IMR-90 (cell line): ENCODE measurements around the gene BET1. TPM values are rescaled to one million over a fixed set of nuclear protein-coding genes. Genes with fewer than 3 reads are reported as not detected.

Source experiments
- ATAC-seq: fragments of 200-7000 bp; cut with Tn5 transposase; 2 replicates; pipeline ENCODE4 v1.9.1; 2020; ENCODE audit warnings: low read depth, mild to moderate bottlenecking, moderate library complexity
- BruUV-seq: library from RNA; stranded (reverse); fragments of 400-500 nt; replicated peaks from 2 replicates; lab custom pipeline; 2021; lab: Mats Ljungman, UMichigan
- CTCF ChIA-PET: fragments of 300-600 bp; formaldehyde crosslinking; extraction: SDS; loops from one replicate; lab custom pipeline; 2021; ENCODE audit warnings: antibody characterized with exemption; lab: Yijun Ruan, JAX
- POLR2A ChIA-PET: fragments of 300-600 bp; sonication (Branson Sonifier 250); formaldehyde crosslinking; loops from one replicate; lab custom pipeline; 2022; ENCODE audit warnings: antibody characterized with exemption; ENCODE audit not compliant: unreplicated experiment; lab: Charles Lee
- DNase-seq: peaks from one replicate; pipeline ENCODE4 v3.0.0; 2013
- H2AFZ ChIP-seq: replicated peaks from 2 replicates; pipeline ENCODE3; 2013; ENCODE audit warnings: low read length, mild to moderate bottlenecking; ENCODE audit not compliant: poor library complexity
- H2AK5ac ChIP-seq: 2 replicates; pipeline ENCODE4 v1.6.1; 2013; ENCODE audit warnings: low read depth, low read length, inconsistent platforms
- H2AK9ac ChIP-seq: replicated peaks from 2 replicates; pipeline ENCODE3; 2013; ENCODE audit warnings: mild to moderate bottlenecking, low read depth, low read length, moderate library complexity; ENCODE audit not compliant: poor library complexity
- H2BK120ac ChIP-seq: 2 replicates; pipeline ENCODE4 v1.6.1; 2013; ENCODE audit warnings: low read depth, low read length, inconsistent platforms
- H2BK15ac ChIP-seq: 3 replicates; pipeline ENCODE4 v1.6.1; 2013; ENCODE audit warnings: low read depth, low read length, inconsistent platforms
- H2BK20ac ChIP-seq: 2 replicates; pipeline ENCODE4 v1.6.1; 2013; ENCODE audit warnings: low read depth, mild to moderate bottlenecking, inconsistent platforms, low read length, moderate library complexity
- H2BK5ac ChIP-seq: 2 replicates; pipeline ENCODE4 v1.6.1; 2013; ENCODE audit warnings: mild to moderate bottlenecking, low read depth, low read length, inconsistent platforms; ENCODE audit not compliant: poor library complexity, severe bottlenecking
- H3K14ac ChIP-seq: replicated peaks from 2 replicates; pipeline ENCODE4 v1.6.1; 2013; ENCODE audit warnings: low read depth, low read length, inconsistent platforms
- H3K18ac ChIP-seq: 2 replicates; pipeline ENCODE4 v1.6.1; 2013; ENCODE audit warnings: low read depth, low read length, control low read depth
- H3K23ac ChIP-seq: 2 replicates; pipeline ENCODE4 v1.6.1; 2013; ENCODE audit warnings: low read depth, low read length, inconsistent platforms
- H3K27ac ChIP-seq: 2 replicates; pipeline ENCODE4 v1.5.1; 2013; ENCODE audit warnings: mild to moderate bottlenecking, control low read depth, low read length; ENCODE audit not compliant: insufficient read depth
- H3K27me3 ChIP-seq: 2 replicates; pipeline ENCODE4 v1.6.1; 2013; ENCODE audit warnings: low read length; ENCODE audit not compliant: control insufficient read depth, insufficient read depth
- H3K36me3 ChIP-seq: 2 replicates; pipeline ENCODE4 v1.6.1; 2013; ENCODE audit warnings: low read length, mixed read lengths; ENCODE audit not compliant: control insufficient read depth, insufficient read depth
- H3K4ac ChIP-seq: 2 replicates; pipeline ENCODE4 v1.6.1; 2013; ENCODE audit warnings: low read depth, low read length, inconsistent platforms
- H3K4me1 ChIP-seq: 2 replicates; pipeline ENCODE4 v1.6.1; 2013; ENCODE audit warnings: low read length, mixed read lengths; ENCODE audit not compliant: control insufficient read depth, insufficient read depth
- H3K4me2 ChIP-seq: 2 replicates; pipeline ENCODE4 v1.6.1; 2013; ENCODE audit warnings: low read depth, mild to moderate bottlenecking, control low read depth, low read length, moderate library complexity
- H3K4me3 ChIP-seq: 2 replicates; pipeline ENCODE4 v1.5.1; 2013; ENCODE audit warnings: low read depth, mild to moderate bottlenecking, control low read depth, low read length, moderate library complexity; ENCODE audit not compliant: insufficient read depth
- H3K56ac ChIP-seq: 2 replicates; pipeline ENCODE4 v1.6.1; 2013; ENCODE audit warnings: low read length, inconsistent platforms; ENCODE audit not compliant: insufficient read depth; ENCODE audit errors: extremely low read depth
- H3K79me1 ChIP-seq, 2 experiments: 2 replicates each; pipeline ENCODE4 v1.6.1; 2013; ENCODE audit warnings: low read length in 2 of 2, inconsistent platforms in 1 of 2, low read depth in 1 of 2
- H3K9ac ChIP-seq: 2 replicates; pipeline ENCODE4 v1.6.1; 2013; ENCODE audit warnings: low read depth, low read length, control low read depth
- H3K9me1 ChIP-seq: 2 replicates; pipeline ENCODE4 v1.6.1; 2013; ENCODE audit warnings: low read length, inconsistent platforms; ENCODE audit not compliant: insufficient read depth
- H3K9me3 ChIP-seq: 2 replicates; pipeline ENCODE4 v1.6.1; 2013; ENCODE audit warnings: low read length; ENCODE audit not compliant: control insufficient read depth, insufficient read depth
- H4K20me1 ChIP-seq: 2 replicates; pipeline ENCODE4 v1.6.1; 2013; ENCODE audit warnings: low read length, inconsistent platforms; ENCODE audit not compliant: insufficient read depth
- H4K5ac ChIP-seq: 2 replicates; pipeline ENCODE4 v1.6.1; 2013; ENCODE audit warnings: mild to moderate bottlenecking, low read depth, low read length, control low read depth
- H4K8ac ChIP-seq, 2 experiments: 2 replicates each; pipeline ENCODE4 v1.6.1; 2013; ENCODE audit warnings: low read depth in 2 of 2, low read length in 2 of 2, control low read depth in 1 of 2, inconsistent platforms in 1 of 2
- H4K91ac ChIP-seq: 2 replicates; pipeline ENCODE4 v1.6.1; 2013; ENCODE audit warnings: low read depth, low read length, inconsistent platforms; ENCODE audit not compliant: insufficient read depth
- BHLHE40 ChIP-seq: fragments of 150-350 bp; IDR thresholded peaks from 2 replicates; pipeline ENCODE4 v1.6.1; 2016; ENCODE audit warnings: mild to moderate bottlenecking, low read depth, low read length
- CEBPB ChIP-seq: IDR thresholded peaks from 2 replicates; pipeline ENCODE4 v1.6.1; 2012; ENCODE audit warnings: low read depth, low read length, improper control_type of control experiment
- CHD1 ChIP-seq: IDR thresholded peaks from 2 replicates; pipeline ENCODE4 v1.6.1; 2012; ENCODE audit warnings: low read depth, low read length, improper control_type of control experiment
- FOS ChIP-seq: fragments of 150-350 bp; IDR thresholded peaks from 2 replicates; pipeline ENCODE4 v1.6.1; 2016; ENCODE audit warnings: low read depth, low read length
- MAFK ChIP-seq: IDR thresholded peaks from 2 replicates; pipeline ENCODE4 v1.6.1; 2012; ENCODE audit warnings: low read depth, low read length, improper control_type of control experiment
- MAZ ChIP-seq: IDR thresholded peaks from 2 replicates; pipeline ENCODE4 v1.6.1; 2012; ENCODE audit warnings: low read depth, mild to moderate bottlenecking, low read length, improper control_type of control experiment, moderate library complexity, borderline replicate concordance
- MXI1 ChIP-seq: IDR thresholded peaks from 2 replicates; pipeline ENCODE4 v1.6.1; 2012; ENCODE audit warnings: low read depth, mild to moderate bottlenecking, low read length, moderate library complexity, borderline replicate concordance
- NFE2L2 ChIP-seq: fragments of 150-350 bp; IDR thresholded peaks from 2 replicates; pipeline ENCODE4 v1.6.1; 2016; ENCODE audit warnings: low read depth, mild to moderate bottlenecking, low read length
- POLR2A ChIP-seq: IDR thresholded peaks from 2 replicates; pipeline ENCODE4 v1.6.1; 2012; ENCODE audit warnings: mild to moderate bottlenecking, low read depth, low read length
- RAD21 ChIP-seq: IDR thresholded peaks from 2 replicates; pipeline ENCODE4 v1.6.1; 2012; ENCODE audit warnings: low read length, improper control_type of control experiment
- RCOR1 ChIP-seq: IDR thresholded peaks from 2 replicates; pipeline ENCODE4 v1.6.1; 2012; ENCODE audit warnings: mild to moderate bottlenecking, low read length, improper control_type of control experiment; ENCODE audit not compliant: insufficient replicate concordance
- RFX5 ChIP-seq: IDR thresholded peaks from 2 replicates; pipeline ENCODE4 v1.8.0; 2012; ENCODE audit warnings: low read depth, mild to moderate bottlenecking, low read length, moderate library complexity
- SMC3 ChIP-seq: fragments of 150-350 bp; IDR thresholded peaks from 2 replicates; pipeline ENCODE4 v1.6.1; 2016; ENCODE audit warnings: low read depth, mild to moderate bottlenecking, antibody characterized with exemption, low read length, moderate library complexity
- WGBS, 2 experiments: methylation state at CpG; one replicate each; pipeline versions ENCODE4 v1.1.5 to v1.1.7; 2013; ENCODE audit warnings: missing lambda C conversion rate in 2 of 2; ENCODE audit not compliant: insufficient read length in 1 of 2; ENCODE audit errors: extremely low coverage in 2 of 2; 5-methylcytosine and 5-hydroxymethylcytosine counted together
- dilution Hi-C: fragments of 300-500 bp; cut with HindIII; formaldehyde crosslinking; loops from one replicate; pipeline ENCODE4 v1.14.3; 2018; ENCODE audit warnings: low sequenced_read_pairs; ENCODE audit not compliant: unreplicated experiment
- in situ Hi-C: fragments of 300-500 bp; cut with MboI; formaldehyde crosslinking; loops from 3 replicates; pipeline ENCODE4 v1.14.3; 2019; ENCODE audit warnings: low sequenced_read_pairs, inconsistent platforms, mixed read lengths
- intact Hi-C: fragments of 100-400 bp; cut with micrococcal nuclease; formaldehyde crosslinking; loops from 2 replicates; pipeline ENCODE4 v1.10.0; 2022
- polyA plus RNA-seq, 3 experiments: library from polyadenylated mRNA; depleted of rRNA; stranded (reverse); fragments of >200 nt; gene quantifications; 2 replicates each; pipeline ENCODE4 v1.2.3, GENCODE V29; 2012; ENCODE audit warnings: low replicate concordance in 1 of 3
- total RNA-seq: library from RNA; depleted of rRNA; stranded (reverse); fragments of >200 nt; gene quantifications from 2 replicates; pipeline ENCODE4 v1.2.3, GENCODE V29; 2012
- TF ChIP-seq, protein P1 (sequence below): conservative IDR thresholded peaks from 2 replicates; pipeline ENCODE4 v1.5.1; 2012; ENCODE audit warnings: mild to moderate bottlenecking, low read depth, low read length, improper control_type of control experiment
- TF ChIP-seq, protein P2 (sequence below): fragments of 150-350 bp; IDR thresholded peaks from 2 replicates; pipeline ENCODE4 v1.6.1; 2016; ENCODE audit warnings: low read depth, mild to moderate bottlenecking, low read length, moderate library complexity, borderline replicate concordance
- TF ChIP-seq, protein P3 (sequence below): fragments of 150-350 bp; IDR thresholded peaks from 2 replicates; pipeline ENCODE4 v1.6.1; 2017; ENCODE audit warnings: mild to moderate bottlenecking, antibody characterized with exemption, low read length, low read depth

The BET1 gene
- total and polyA plus RNA-seq, 2 of the 4 experiments (the other 2 are of a cell fraction): 9.9 to 33.2 TPM

DNA sequence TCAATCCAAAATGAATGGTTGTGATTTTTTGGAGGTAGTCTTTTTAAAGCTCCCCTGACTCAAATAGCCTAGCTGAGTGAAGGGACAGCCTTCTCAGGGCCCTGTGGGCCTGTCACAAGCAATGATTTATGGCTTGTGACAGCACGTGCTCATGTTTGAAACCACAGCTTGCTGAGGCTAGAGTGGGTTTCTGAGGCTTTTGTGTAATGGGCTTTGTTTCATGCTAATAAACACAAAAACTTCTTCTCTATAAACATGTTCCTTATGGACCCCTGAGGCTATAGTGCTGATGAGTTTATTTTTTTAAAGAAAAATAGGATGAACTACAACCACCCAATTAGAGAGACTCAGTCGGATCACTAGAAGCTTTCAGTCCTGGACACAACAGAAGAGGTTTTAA lies 36.1 kb upstream of the BET1 start:
- H3K36me3 ChIP-seq: no peaks in the 10 kb centered on the region
- no peak overlapping the region for H4K91ac ChIP-seq
- no peak overlapping the region for H3K56ac ChIP-seq
- no peak overlapping the region for H2AK9ac ChIP-seq
- H2AFZ ChIP-seq: no peak overlapping the region
- H4K20me1 ChIP-seq: no peaks in the 10 kb centered on the region
- H3K4ac ChIP-seq: no peak overlapping the region
- in situ Hi-C loops: no loop called here
- H2BK120ac ChIP-seq: no peak overlapping the region
- no peak overlapping the region for H3K27ac ChIP-seq
- no peak for DNase-seq
- no peak overlapping the region for H2BK5ac ChIP-seq
- intact Hi-C loops: no loop called here
- no peaks in the 10 kb centered on the region for H3K79me1 ChIP-seq
- peaks cover 9% of the 10 kb centered on the region; the same call in 1 of the 2 replicates for H3K27me3 ChIP-seq
- ChIA-PET POLR2A (no interaction called here), CTCF (no interaction called here)
- H3K18ac ChIP-seq: no peak overlapping the region
- no peak overlapping the region for H4K8ac ChIP-seq
- H4K5ac ChIP-seq: no peak overlapping the region
- H3K14ac ChIP-seq: no peak overlapping the region
- TF ChIP-seq RCOR1 (no peak), RFX5 (no peak), POLR2A (no peak), MAFK (no peak), MXI1 (no peak), CHD1 (no peak), RAD21 (no peak), FOS (no peak), NFE2L2 (no peak), BHLHE40 (no peak), MAZ (no peak), CEBPB (no peak), SMC3 (no peak)
- TF ChIP-seq, protein P1, sequence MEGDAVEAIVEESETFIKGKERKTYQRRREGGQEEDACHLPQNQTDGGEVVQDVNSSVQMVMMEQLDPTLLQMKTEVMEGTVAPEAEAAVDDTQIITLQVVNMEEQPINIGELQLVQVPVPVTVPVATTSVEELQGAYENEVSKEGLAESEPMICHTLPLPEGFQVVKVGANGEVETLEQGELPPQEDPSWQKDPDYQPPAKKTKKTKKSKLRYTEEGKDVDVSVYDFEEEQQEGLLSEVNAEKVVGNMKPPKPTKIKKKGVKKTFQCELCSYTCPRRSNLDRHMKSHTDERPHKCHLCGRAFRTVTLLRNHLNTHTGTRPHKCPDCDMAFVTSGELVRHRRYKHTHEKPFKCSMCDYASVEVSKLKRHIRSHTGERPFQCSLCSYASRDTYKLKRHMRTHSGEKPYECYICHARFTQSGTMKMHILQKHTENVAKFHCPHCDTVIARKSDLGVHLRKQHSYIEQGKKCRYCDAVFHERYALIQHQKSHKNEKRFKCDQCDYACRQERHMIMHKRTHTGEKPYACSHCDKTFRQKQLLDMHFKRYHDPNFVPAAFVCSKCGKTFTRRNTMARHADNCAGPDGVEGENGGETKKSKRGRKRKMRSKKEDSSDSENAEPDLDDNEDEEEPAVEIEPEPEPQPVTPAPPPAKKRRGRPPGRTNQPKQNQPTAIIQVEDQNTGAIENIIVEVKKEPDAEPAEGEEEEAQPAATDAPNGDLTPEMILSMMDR: no peak
- TF ChIP-seq, protein P2, sequence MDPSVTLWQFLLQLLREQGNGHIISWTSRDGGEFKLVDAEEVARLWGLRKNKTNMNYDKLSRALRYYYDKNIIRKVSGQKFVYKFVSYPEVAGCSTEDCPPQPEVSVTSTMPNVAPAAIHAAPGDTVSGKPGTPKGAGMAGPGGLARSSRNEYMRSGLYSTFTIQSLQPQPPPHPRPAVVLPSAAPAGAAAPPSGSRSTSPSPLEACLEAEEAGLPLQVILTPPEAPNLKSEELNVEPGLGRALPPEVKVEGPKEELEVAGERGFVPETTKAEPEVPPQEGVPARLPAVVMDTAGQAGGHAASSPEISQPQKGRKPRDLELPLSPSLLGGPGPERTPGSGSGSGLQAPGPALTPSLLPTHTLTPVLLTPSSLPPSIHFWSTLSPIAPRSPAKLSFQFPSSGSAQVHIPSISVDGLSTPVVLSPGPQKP: no peak
- TF ChIP-seq, protein P3, sequence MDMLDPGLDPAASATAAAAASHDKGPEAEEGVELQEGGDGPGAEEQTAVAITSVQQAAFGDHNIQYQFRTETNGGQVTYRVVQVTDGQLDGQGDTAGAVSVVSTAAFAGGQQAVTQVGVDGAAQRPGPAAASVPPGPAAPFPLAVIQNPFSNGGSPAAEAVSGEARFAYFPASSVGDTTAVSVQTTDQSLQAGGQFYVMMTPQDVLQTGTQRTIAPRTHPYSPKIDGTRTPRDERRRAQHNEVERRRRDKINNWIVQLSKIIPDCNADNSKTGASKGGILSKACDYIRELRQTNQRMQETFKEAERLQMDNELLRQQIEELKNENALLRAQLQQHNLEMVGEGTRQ: no peak
- no peak overlapping the region for H2BK20ac ChIP-seq
- no peaks in the 10 kb centered on the region for H3K9me1 ChIP-seq
- H2AK5ac ChIP-seq: no peak overlapping the region
- no peak overlapping the region for H3K4me3 ChIP-seq
- BruUV-seq: no TSS peak
- no peaks in the 10 kb centered on the region for H3K9me3 ChIP-seq
- no peak for ATAC-seq
- peaks cover 2% of the 10 kb centered on the region; the same call in 1 of the 2 replicates for H3K4me1 ChIP-seq
- no peak overlapping the region for H2BK15ac ChIP-seq
- no peak overlapping the region for H3K4me2 ChIP-seq
- no peak overlapping the region for H3K9ac ChIP-seq
- dilution Hi-C loops: no loop called here
- no CpG with 5 or more reads among the region's 2 CpGs for WGBS, 2 experiments
- H3K23ac ChIP-seq: no peak overlapping the region
